Stimulated activated CD4-positive, alpha-beta T cell treated with anti-CD3 and anti-CD28 coated beads, Interleukin-2, amount 100 ng/mL, for 48 hours (primary cell): ENCODE results near the gene NKX1-2.
"Not testable (repeated sequence)": the region's sequence is repeated elsewhere in the genome, so short reads cannot be mapped to it uniquely, and the experiment has no call there.

Experiments
- DNase-seq, 2 donors: peaks; one replicate each; pipeline ENCODE4 v3.0.0-alpha.2; 2020

The NKX1-2 gene

DNA sequence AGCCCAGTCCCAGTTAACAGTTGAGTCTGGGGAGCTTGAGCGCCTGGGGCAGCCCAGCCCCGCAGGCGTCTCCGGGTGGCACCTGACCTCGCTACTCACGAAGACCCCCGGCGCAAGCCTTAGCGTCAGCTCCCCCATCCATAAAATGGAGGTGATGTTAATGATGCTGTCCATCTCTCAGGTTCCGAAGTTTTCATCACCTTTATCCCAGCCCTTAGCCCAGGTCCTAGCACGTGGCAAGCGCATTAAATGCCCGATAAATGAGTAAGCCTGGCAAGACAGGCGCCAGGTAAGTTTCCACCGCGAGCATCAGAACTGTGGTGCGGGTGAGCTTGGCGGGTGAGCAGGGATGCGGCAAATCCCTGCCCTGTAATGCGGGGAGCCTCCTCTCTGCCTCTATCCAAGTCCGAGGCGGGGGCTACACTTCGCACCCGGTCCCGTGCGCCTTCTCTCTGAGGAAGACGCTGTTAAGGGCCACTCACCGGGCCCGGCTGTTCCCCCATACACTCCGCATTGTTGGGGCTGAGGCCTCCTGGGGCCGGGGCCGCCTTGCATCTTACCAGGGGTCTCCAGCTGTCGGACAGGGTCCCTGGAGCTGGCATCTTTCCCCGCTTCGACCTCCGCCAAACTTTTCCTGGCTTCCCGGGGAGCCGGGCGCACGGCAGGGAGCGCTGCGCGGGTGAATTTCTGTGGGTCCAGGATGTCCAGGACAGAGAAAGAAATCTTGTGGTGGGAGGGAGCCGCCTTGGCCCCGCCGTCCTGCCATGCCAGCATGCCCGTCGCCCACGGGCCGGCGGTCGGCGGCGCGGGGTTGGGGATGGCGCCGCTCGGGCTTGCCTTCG, 444 bp downstream of the NKX1-2 start:
- DNase-seq = no peak

DNA sequence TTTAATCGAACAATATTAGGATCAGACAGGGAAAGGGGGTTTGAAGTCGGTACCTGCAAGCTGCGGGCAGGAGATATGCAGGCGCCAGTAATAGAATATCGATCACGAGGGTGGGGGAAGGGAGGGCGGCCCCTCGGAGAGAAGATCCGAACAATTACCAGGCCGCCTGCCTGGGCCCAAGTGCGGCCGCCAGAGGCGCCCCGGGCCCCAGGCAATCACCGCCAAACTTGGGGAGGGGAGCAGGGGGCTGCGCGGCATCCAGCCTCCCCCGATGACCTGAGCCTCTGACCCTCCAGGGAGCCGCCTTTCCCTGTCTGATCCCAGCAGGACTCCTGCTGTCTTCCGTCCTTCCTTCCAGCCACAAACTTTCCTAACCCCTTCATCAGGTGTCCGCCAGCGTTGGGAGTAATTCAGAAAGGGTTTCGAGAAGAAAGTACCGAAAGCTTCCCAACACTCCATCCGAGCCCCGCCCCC, 1.1 kb downstream of the NKX1-2 start:
- DNase-seq = no peak

DNA sequence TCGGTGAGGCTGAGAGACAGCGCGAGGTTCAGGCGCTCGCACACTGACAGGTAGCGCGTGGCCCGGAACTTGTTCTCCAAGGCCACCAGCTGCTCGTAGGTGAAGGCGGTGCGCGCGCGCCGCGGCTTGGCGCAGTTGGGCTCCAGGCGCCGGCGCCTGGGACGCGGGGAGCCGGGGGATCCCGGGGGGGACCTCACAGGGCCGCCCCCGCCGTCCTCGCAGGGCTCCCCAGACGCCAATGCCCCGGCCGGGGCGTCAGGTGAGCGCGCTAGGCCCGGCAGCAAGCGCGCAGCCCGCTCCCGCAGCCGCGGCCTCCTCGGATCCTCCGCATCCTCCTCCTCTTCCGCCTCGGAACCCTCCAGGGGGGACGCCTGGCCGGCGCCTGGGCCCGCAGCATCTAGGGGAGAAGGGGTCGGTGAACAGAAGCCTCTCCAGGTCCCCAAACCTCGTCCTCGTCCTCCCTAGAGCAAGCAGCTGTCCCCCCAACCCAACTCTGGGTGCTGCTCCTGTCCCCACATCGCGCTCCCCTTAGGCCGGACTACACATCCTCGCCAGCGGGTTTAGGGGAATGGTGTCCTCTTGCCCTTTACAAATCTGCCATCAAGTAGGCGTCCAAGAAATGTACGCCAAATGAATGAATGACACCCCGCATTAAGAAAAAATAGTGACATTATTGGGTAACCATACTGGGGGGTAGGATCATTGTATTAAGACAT, 1.9 kb downstream of the NKX1-2 start:
- no peak for DNase-seq

DNA sequence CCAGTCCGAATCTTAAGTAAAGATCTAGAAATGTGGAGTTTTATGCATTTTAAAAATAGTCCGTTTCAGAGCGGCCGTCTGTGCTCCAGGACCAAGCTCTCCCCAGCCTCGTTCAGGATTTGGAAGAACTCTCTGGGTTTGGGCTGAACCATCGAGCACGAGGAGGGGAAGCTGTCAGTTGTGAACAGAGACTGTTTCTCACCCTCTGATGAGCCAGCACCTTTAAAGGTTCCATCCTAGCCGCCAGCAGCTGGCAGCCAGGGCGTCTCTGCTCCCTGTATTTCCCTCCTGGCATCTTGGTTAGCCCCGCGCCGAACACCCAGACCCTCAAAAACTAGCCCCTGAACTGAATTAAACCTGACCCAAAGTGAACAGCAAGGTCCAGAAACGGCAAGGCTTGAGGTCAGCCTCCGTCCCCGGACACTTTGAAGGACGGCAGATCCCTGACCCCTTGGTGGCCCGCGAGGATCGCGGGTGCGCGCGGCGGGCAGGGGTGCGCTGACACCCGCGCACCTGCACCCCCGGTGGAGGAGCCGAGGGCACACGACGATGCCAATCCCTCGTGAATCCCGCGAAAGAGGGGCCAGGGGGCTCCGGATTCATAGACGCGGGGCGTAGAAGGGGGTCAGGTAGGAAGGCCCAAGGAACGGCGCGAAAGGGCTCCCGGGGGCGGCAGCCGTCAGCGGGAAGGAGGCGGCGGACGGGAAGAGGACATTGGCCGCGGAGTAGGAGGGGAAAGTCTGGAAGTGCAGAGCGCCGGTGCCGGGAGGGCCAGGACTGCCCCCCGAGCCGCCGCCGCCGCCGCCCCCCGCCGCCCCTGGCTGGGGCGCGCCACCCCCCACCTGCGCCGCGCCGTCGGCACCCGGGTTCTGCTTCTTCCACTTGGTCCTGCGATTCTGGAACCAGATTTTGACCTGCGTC, 2.7 kb downstream of the NKX1-2 start:
- DNase-seq = no peak

DNA sequence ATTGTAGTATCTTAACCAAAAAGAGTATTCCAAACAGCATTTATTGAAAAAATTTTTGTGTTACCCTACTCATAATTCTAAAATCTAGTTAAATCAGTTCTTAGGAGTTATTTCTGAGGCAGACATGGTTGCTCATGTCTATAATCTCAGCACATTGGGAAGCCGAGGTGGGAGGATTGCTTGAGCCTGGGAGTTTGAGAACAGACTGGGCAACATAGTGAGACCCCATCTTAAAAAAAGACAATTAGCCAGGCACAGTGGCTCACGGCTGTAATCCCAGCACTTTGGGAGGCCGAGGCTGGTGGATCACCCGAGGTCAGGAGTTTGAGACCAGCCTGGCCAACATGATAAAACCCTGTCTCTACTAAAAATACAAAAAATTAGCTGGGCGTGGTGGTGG, 8.1 kb downstream of the NKX1-2 start:
- not testable (repeated sequence) for DNase-seq

DNA sequence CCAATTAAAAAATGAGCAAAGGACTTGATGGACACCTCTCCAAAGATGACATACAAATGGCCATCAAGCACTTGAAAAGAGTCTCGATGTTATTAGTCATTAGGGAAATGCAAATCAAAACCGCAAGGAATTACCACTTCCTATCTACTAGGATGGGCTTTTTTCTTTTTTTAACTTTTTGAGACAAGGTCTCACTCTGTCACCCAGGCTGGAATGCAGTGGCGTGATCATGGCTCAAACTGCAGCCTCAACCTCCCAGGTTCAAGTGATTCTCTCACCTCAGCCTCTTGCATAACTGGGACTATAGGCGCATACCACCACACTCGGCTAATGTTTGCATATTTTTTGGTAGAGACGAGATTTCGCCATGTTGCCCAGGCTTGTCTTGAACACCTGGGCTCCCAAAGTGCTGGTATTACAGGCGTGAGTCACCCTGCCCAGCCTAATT, 13.6 kb downstream of the NKX1-2 start:
- DNase-seq = no peak

DNA sequence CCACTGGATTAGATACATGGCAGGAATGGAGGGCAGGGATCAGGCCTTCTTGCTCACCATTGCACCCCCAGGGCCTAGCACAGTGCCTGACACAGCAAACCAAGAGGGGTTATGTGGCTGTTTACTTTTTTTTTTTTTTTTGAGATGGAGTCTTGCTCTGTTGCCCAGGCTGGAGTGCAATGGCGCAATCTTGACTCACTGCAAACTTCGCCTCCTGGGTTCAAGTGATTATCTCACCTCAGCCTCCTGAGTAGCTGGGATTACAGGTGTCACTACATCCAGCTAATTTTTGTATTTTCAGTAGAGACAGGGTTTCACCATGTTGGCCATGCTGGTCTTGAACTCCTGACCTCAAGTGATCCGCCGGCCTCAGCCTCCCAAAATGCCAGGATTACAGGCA, 14.2 kb downstream of the NKX1-2 start:
- not testable (repeated sequence) for DNase-seq

DNA sequence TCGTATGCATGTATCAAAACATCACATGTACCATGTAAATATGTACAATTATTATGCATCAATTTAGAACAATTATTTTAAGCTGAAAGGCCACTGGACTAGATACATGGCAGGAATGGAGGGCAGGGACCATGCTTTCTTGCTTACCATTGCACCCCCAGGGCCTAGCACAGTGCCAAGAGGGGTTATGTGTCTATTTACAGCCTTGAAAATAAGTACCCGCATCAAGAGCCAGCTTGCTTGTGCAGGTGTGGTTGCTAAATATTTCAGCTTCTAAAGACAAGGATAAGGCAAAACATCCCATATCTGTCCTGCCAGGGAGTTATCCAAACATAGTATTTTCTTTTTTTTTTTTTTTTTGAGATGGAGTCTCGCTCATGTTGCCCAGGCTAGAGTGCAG, 16.4 kb downstream of the NKX1-2 start:
- no peak for DNase-seq

DNA sequence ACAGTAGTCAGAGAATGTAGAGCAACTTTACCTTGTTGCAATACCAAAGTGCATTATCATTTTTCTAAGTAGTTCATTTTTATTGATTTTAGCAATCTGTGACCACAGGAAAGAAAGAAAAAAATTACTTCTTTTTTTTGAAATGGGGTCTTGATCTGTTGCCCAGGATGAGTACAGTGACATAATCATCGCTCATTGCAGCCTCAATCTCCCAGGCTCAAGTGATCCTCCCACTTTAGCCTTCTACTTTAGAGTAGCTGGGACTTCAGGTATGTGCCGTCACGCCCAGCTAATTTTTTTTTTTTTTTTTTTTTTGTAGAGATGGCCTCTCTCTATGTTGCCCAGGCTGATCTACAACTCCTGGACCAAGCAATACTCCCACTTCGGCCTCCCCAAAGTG, 19.8 kb downstream of the NKX1-2 start:
- no peak for DNase-seq

DNA sequence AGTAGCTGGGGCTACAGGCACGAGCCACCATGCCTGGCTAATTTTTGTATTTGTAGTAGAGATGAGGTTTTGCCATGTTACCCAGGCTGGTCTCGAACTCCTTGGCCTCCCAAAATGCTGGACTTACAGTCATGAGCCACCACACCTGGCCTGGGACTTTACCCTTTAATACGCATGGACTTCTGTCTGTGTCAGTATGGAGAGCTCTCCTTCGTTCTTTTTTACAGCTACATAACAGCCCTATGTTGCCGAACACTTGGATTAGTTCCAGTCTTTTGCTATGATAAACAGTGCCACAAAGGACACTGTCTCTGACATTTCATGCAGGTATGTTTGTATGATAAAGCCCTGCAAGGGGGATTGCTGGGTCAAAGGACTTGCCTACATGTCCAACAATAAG, 20.3 kb downstream of the NKX1-2 start:
- no peak for DNase-seq

DNA sequence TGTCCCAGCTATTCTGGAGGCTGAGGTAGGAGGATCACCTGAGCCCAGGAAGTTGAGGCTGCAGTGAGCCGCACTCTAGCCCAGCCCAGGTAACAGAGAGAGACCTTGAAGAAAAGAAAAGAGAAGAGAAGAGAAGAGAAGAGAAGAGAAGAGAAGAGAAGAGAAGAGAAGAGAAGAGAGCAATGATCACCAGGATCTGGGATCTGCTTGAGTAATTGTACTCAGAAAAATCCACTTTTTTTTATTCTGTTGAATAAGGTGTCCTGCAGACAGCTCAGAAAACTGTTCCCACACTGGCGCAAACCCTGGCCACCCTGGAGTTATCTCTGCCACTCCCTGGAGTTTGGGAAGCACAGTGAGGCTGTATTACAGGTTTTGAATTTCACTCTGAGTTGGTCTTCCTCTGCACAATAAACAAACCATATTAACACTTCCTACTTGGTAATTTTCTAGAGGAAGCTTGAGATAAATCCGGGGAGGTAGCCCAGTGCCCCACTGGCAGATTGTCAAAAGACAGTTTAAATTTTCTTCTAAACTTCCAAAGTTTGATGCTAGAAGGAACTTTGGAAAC, 21.5 kb downstream of the NKX1-2 start:
- DNase-seq = no peak

DNA sequence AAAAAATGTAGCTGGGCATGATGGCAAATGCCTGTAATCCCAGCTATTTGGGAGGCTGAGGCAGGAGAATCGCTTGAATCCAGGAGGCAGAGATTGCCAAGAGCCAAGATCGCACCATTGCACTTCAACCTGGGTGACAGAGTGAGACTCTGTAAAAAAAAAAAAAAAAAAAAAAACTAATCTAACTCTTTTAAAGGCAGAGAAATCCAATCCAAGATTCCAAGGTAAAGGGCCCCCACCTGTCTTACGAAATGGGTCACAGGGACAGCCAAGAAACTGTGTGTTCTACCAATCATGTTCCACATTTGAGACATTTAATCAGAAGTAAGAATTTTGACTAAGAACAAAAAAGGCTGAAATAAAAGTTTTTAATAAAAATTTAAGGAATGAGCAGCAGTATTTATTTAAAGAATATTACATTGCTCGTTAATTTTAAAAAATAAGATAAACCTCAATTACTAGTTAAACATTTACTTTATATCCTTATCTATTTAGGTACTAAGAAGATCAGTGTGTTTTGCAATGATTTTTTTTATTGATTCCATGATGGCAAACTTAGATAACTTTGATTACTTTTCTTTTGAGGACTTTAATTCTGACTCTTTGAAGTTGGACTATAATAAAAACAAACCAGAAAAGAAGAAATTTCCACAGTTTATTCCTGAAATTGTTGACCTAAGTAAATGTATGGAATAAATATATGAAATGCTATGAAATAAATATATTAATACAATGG, 24.4 kb downstream of the NKX1-2 start:
- DNase-seq = no peak

DNA sequence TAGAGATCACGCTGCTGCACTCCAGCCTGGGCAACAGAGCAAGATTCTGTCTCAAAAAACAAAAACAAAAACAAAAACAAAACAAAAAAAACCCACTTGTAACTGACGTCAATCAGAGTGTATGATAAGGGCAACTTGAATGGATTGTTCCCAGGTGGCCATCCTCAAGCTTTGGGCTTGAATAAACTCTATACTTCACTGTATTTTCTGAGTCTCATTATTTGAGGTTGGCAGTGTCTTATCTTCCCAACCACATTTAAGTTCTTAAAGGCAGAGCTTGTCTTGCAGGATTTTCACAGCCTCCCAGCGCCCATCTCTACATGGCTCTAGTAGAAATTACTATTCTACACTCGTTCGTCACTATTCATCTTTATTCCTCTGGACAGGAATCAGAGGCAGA, 26.0 kb downstream of the NKX1-2 start:
- no peak for DNase-seq

DNA sequence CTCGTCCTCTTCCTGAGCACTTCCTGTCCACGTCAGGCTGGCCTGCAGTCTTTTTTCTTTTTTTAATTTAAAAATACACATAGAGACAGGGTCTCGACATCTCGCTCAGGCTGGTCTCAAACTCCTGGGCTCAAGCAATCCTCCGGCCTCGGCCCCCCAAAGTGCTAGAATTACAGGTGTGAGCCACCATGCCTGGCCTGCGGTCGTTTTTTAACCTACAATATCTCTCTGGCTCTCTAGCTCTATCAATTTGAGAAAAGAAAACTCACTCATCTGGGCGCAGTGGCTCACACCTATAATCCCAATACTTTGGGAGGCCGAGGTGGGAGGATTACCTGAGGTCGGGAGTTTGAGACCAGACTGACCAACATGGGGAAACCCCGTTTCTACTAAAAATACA, 27.1 kb downstream of the NKX1-2 start:
- DNase-seq = no peak

DNA sequence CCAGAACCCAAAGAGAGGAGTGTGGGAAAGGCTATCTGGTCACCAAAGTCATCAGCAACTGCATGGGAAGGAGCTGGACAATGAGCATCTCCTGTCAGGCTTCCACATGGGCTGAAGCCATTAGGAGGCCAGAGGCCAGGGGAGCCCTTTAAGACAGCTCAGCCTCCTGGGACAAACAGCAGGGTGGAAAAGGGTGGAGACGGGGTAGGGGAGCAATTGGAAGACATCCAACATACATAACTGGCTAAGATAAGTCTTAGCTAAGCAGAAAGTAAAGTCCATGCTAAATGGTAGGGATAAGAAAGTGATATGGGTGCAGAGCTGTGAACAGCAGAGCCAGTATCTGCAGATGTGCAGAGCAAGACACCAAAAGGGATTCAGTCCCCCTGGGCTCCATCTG, 29.6 kb downstream of the NKX1-2 start:
- no peak for DNase-seq

DNA sequence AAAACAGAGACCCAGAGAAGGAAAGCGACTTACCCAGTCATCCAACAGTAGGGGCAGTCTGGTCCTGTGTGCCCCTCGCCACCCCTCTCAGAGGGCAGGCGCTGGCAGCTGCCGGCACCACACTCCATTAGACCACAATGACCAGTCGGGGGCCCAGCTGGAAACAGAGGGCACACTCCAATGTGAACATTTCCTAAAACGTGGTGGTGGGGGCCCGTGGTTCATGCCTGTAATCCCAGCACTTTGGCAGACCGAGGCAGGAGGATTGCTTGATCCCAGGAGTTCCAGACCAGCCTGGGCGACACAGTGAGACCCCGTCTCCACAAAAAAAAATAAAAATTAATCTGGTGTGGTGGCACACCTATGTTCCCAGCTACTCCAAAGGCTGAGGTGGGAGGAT, 30.2 kb downstream of the NKX1-2 start:
- no peak for DNase-seq

DNA sequence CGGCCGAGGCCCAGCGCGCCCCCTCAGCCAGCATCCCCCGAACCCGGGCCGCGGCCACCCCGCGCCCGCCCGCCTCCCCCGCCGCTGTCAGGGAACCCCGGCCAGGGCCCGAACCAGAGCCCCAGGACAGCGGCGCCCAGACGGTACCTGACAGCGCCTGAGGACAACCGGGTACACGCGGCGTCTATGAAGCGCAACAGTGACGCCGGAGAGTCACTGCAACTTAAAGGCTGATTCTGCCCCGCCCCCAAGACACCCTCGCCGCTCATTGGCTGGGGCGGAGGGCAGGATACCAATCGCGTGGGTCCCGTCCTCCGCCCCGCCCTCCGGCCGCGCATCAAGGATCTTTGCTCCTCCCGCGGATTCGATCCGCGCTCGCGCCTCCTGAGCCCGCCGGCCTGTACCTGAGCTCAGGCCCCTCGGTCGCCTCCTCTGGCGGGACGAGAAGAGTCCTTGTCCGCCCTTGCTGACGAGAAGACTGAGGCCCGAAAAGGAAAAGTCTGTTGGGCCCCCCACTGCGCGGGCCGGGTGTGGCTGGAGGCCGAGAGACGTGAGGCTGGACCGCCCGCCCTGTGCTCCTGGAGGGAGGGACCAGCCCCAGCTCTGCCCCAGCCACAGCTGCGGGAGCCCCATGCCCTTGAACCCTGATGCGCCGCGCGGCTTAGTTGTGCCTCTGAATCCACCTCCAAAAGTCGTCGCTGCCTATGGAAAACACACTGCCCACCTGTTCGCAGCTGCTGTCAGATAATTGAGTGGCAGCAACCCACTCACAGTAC, 30.9 kb downstream of the NKX1-2 start, which contains the start of gene OAT:
TSS of gene OAT (minus strand) at position 198 of the 776 bp plus-strand sequence. CDS start 6,752 bp downstream, outside the sequence.
- DNase-seq = peak; percentile 92 to 93

DNA sequence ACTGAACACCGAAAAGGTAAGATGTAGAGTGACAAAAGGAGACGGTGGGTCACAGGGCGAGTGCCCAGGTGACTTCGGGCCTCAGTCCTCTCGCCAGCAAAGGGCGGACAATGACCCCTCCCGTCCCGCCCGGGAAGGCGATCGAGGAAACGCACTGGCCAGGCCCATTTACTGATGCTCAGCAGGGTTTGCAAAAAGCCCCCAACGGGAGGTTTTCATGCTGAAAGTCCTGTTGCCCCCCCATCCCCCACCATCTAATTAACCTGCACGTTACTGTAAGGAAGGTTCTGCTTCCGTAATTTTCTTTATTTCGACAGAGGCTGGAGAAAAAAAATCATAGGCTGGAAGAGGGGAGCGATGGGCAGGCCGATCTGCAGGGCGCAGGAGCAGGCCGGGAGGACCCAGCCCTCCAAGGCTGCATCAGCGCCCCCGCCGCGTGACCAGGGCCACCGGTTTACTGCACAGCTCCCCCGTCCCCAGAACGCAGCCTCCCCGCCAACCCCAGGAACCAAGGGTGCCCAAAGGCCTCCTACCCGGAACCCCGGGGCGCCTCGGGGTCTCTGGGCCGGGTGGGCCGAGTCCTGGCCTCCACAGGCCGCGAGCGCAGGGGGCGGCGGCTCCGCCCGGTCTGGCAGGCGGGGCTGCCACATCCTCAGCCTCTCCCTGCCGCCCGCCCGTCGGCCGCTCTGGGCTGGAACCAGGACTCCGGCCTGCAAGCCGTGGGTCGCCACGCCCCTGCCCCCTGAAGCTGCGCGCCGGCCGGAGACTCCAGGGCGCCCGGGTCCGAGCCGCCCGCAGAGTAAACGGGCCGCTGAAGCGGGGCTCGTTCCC, 31.7 kb downstream of the NKX1-2 start:
- DNase-seq = peak; percentile 25 to 31

DNA sequence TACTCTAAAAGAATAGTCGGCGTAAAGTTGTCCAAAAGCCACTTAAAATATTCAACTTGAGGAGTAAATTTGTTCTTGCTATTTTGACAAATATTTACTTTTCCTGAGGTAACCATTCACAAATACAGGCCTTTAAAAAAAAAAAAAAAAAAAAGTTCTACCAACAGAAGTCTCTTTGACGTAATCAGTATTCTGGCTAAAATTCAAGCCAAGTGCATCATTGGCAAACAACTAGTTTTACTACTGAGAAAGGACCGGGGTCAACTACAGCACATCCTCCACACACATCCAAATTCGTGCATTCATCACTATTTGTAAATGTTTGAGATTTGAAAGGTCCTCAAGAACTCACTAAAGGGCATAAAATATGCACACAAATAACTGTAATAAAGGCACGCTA, 33.1 kb downstream of the NKX1-2 start:
- DNase-seq = no peak

DNA sequence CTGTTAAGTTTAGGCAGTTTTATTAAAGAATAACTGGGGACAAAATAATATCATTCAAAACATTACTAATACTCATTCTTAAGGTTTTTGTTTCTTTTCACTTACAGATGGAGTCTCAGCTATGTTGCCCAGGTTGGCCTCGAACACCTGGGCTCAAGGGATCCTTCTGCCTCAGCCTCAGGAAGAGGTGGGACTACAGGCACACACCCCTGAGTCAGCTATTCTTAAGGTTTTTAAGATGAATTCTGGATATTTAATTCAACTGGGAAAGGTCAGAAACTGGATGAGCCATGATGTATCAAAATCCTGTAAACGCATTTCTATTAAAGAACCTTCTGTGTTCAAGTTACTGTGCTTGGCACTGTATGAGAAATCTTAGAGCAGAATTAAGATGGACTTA, 34.6 kb downstream of the NKX1-2 start:
- DNase-seq = no peak
